Psoas muscle (tissue), 8 donors: ENCODE data around the gene MCM7. TPM values are rescaled to one million over a fixed set of nuclear protein-coding genes. Genes with fewer than 3 reads are reported as not detected.

ENCODE experiments used
- ATAC-seq, 4 donors: fragments of 200-7000 bp; cut with Tn5 transposase; one replicate each; pipeline ENCODE4 v1.9.1; 2020; ENCODE audit warnings: moderate library complexity in 3 of 4, mild to moderate bottlenecking in 2 of 4
- DNase-seq, 2 donors: peaks; one replicate each; pipeline ENCODE4 v3.0.0-alpha.2; 2020
- H3K27ac ChIP-seq: fragments of 200-600 bp; one replicate; pipeline ENCODE4 v1.8.0; 2022
- H3K27me3 ChIP-seq, 3 donors: fragments of 200-600 bp in 1 of 3; one replicate each; pipeline versions ENCODE4 v1.6.1 to v1.8.0; 2013 to 2022; ENCODE audit warnings: low read length in 2 of 3, mild to moderate bottlenecking in 2 of 3, moderate library complexity in 1 of 3; ENCODE audit not compliant: insufficient read depth in 3 of 3
- H3K36me3 ChIP-seq, 2 donors: fragments of 200-600 bp in 1 of 2; one replicate each; pipeline versions ENCODE4 v1.6.1 to v1.8.0; 2013 to 2022; ENCODE audit warnings: low read depth in 1 of 2, mild to moderate bottlenecking in 1 of 2, moderate library complexity in 1 of 2; ENCODE audit not compliant: insufficient read depth in 1 of 2
- H3K4me1 ChIP-seq: fragments of 200-600 bp; one replicate; pipeline ENCODE4 v1.8.0; 2022
- H3K4me3 ChIP-seq: fragments of 200-600 bp; one replicate; pipeline ENCODE4 v1.8.0; 2022; ENCODE audit warnings: mild to moderate bottlenecking
- H3K9me3 ChIP-seq: fragments of 200-600 bp; one replicate; pipeline ENCODE4 v1.8.0; 2022
- CTCF ChIP-seq: fragments of 200-600 bp; IDR thresholded peaks from one replicate; pipeline ENCODE4 v1.8.0; 2022; ENCODE audit warnings: antibody characterized with exemption
- WGBS, 3 donors: extraction: QIAGEN DNeasy Blood & Tissue Kit; methylation state at CpG; one replicate each; pipeline versions ENCODE4 v1.1.6 to v1.1.7; 2013; 5-methylcytosine and 5-hydroxymethylcytosine counted together
- intact Hi-C, 2 donors: fragments of 100-400 bp; cut with DNase I; formaldehyde crosslinking; loops; one replicate each; pipeline versions ENCODE4 v1.11.0 to v1.14.2; 2022
- polyA plus RNA-seq, 3 donors: library from polyadenylated mRNA; stranded (reverse); fragments of 200-250 nt; gene quantifications; one replicate each; pipeline ENCODE4 v1.2.3, GENCODE V29; 2013
- total RNA-seq, 4 donors: library from RNA; stranded (reverse); fragmentation: NEBNext Ultra II Directional in 2 of 4; extraction: Animal tissue kit (Norgen Biotek cat#: 25700) in 2 of 4; gene quantifications; one replicate each; pipeline versions ENCODE4 v1.2.1 to v1.2.4, GENCODE V29; 2021 to 2023
- donor health status: healthy with polysubstance abuse.
- donor health status: DM: no; HTN: no; CAD: no; lungs with moderate emphysema.
- donor health status: Bipolar disorder and iron deficiency.
- donor health status: healthy.
- donor health status: DM: yes; HTN: yes; CAD: no.
- donor health status: DM: no; HTN: no; CAD: no.
- donor health status: DM: no; HTN: no; CAD: no.
- donor health status: DM: yes; HTN: yes; CAD: no.

MCM7 gene
- total and polyA plus RNA-seq, 7 donors = 24.6 to 40.6 (median 33.3) TPM

GRCh38 chr7:100122067-100122466 lies 20.9 kb upstream of the MCM7 start:
- Histone ChIP-seq H3K4me1 (peaks cover 26% of the 10 kb centered on the region), H3K27me3 (no peaks in the 10 kb centered on the region), H3K9me3 (no peaks in the 10 kb centered on the region), H3K4me3 (no peak overlapping the region), H3K27ac (no peak overlapping the region), H3K36me3 (peaks cover 0 to 5% of the 10 kb centered on the region in 2 donors)
- 70 to 75% (median 70%) methylated on average over 13 of the region's 13 CpGs for WGBS, 3 donors
- ATAC-seq (no peak), DNase-seq (no peak)
- intact Hi-C loops = no loop called here
- TF ChIP-seq CTCF = no peak

DNA sequence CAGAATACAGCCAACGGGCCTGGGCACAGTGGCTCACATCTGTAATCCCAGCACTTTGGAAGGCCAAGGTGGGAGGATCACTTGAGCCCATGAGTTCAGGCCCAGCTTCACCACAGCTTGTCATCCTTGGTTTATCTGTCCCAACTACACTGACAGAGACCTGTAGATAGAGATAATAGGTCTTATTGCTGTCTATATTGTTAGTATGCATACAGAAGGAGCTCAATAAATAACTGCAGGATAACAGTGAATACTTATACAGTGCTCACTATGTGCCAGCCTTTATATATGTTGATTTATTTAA lies 19.5 kb upstream of the MCM7 start:
- DNase-seq (no peak), ATAC-seq (no peak)
- Histone ChIP-seq H3K9me3 (no peaks in the 10 kb centered on the region), H3K27me3 (no peaks in the 10 kb centered on the region), H3K4me1 (peaks cover 19% of the 10 kb centered on the region), H3K4me3 (peak overlapping the region; percentile 84), H3K27ac (peak overlapping the region; percentile 91), H3K36me3 (peaks cover 0 to 5% of the 10 kb centered on the region in 2 donors)
- WGBS, 3 donors = 7 to 33% (median 10%) methylated on average over 1 of the region's 1 CpG
- intact Hi-C loops = no loop called here
- TF ChIP-seq CTCF = no peak

GRCh38 chr7:100119970-100120732 lies 19.0 kb upstream of the MCM7 start:
- H3K9me3 ChIP-seq = no peaks in the 10 kb centered on the region
- TF ChIP-seq CTCF = no peak
- peak; percentile 67 to 81 (median 68) for ATAC-seq
- 15 to 19% (median 15%) methylated on average over 19 of the region's 19 CpGs for WGBS, 3 donors
- H3K4me1 ChIP-seq = peaks cover 16% of the 10 kb centered on the region
- H3K4me3 ChIP-seq = peak overlapping the region; percentile 84
- H3K36me3 ChIP-seq = peaks cover 0 to 5% of the 10 kb centered on the region in 2 donors
- peak overlapping the region; percentile 91 for H3K27ac ChIP-seq
- H3K27me3 ChIP-seq = no peaks in the 10 kb centered on the region
- intact Hi-C loops = loop anchor here in 1 of 2 donors (1.0 kb wide), 1 partner anchor 19 kb away; the partner anchor contains the start of genes AP4M1 and MCM7
- DNase-seq = peak; percentile 68 to 80

- ATAC-seq (peak; percentile 93 to 98 (median 95)), DNase-seq (peak; percentile 95 to 99)
- intact Hi-C loops = loop anchor here in 1 of 2 donors (1.0 kb wide), 1 partner anchor 18 kb away; the partner anchor contains the start of genes AP4M1 and MCM7
- no peaks in the 10 kb centered on the region for H3K27me3 ChIP-seq
- H3K27ac ChIP-seq = peak within 1 kb of the TSS; percentile 91
- H3K4me3 ChIP-seq = peak within 1 kb of the TSS; percentile 84
- peaks cover 0 to 5% of the 10 kb centered on the region in 2 donors for H3K36me3 ChIP-seq
- peaks cover 16% of the 10 kb centered on the region for H3K4me1 ChIP-seq
- H3K9me3 ChIP-seq = no peaks in the 10 kb centered on the region
- 0% methylated on average over 49 of the region's 49 CpGs for WGBS, 3 donors
- peak; percentile 10 for TF ChIP-seq CTCF
Measured at GRCh38 chr7:100119072-100119969, 18.1 kb upstream of the MCM7 start, which contains the start of the genes CNPY4 and TAF6. Gene CNPY4, plus strand, starts transcription at chr7:100119634. Its CDS starts 111 bp downstream, at chr7:100119745. Gene TAF6, minus strand, starts transcription at chr7:100119358. Its CDS starts 5,149 bp downstream, at chr7:100114209.
